MCF 10A (cell line): ENCODE measurements around the gene C7orf57. TPM values are rescaled to one million over a fixed set of nuclear protein-coding genes. Genes with fewer than 3 reads are reported as not detected.

Experiments
- BruUV-seq: library from RNA; stranded (reverse); fragments of 400-500 nt; replicated peaks from 2 replicates; lab custom pipeline; 2021; lab: Mats Ljungman, UMichigan
- CTCF ChIA-PET: fragments of 300-600 bp; sonication (Branson Sonifier 250); formaldehyde crosslinking; extraction: SDS; loops from one replicate; lab custom pipeline; 2021; ENCODE audit warnings: antibody characterized with exemption, inconsistent platforms; lab: Yijun Ruan, JAX
- POLR2A ChIA-PET: fragments of 300-600, 350-650 bp; sonication (Branson Sonifier 250); formaldehyde crosslinking; extraction: SDS; loops from one replicate; lab custom pipeline; 2020; ENCODE audit warnings: antibody characterized with exemption, inconsistent platforms; lab: Yijun Ruan, JAX
- DNase-seq: peaks from one replicate; pipeline ENCODE4 v3.0.0-alpha.2; 2018; ENCODE audit not compliant: unreplicated experiment
- H3K27ac Mint-ChIP-seq: one replicate; pipeline ENCODE4 v1.8.0; 2022; ENCODE audit warnings: mild to moderate bottlenecking, low read depth, mixed read lengths; ENCODE audit not compliant: unreplicated experiment
- H3K27me3 Mint-ChIP-seq: one replicate; pipeline ENCODE4 v1.8.0; 2022; ENCODE audit warnings: mixed read lengths; ENCODE audit not compliant: insufficient read depth, unreplicated experiment
- H3K36me3 Mint-ChIP-seq: one replicate; pipeline ENCODE4 v1.8.0; 2022; ENCODE audit warnings: mild to moderate bottlenecking, moderate library complexity, mixed read lengths; ENCODE audit not compliant: insufficient read depth, unreplicated experiment
- H3K4me1 Mint-ChIP-seq: one replicate; pipeline ENCODE4 v1.8.0; 2022; ENCODE audit warnings: mixed read lengths; ENCODE audit not compliant: insufficient read depth, unreplicated experiment
- H3K4me3 Mint-ChIP-seq: one replicate; pipeline ENCODE4 v1.8.0; 2022; ENCODE audit warnings: mild to moderate bottlenecking, moderate library complexity, mixed read lengths; ENCODE audit not compliant: unreplicated experiment
- H3K9me3 Mint-ChIP-seq: one replicate; pipeline ENCODE4 v1.8.0; 2022; ENCODE audit warnings: mixed read lengths; ENCODE audit not compliant: unreplicated experiment
- CTCF ChIP-seq: fragments of 200-600 bp; IDR thresholded peaks from one replicate; pipeline ENCODE4 v1.8.0; 2022; ENCODE audit warnings: antibody characterized with exemption, mild to moderate bottlenecking; ENCODE audit not compliant: unreplicated experiment
- intact Hi-C: fragments of 100-400 bp; cut with micrococcal nuclease; formaldehyde crosslinking; loops from 2 replicates; pipeline ENCODE4 v1.14.1; 2022
- total RNA-seq: library from RNA; stranded (reverse); gene quantifications from 2 replicates; pipeline ENCODE4 v1.2.3, GENCODE V29; 2022

The C7orf57 gene
- total RNA-seq, 1 experiment from 2014 or later, result 0.37 TPM

GRCh38 chr7:48097521-48098231 lies 62.3 kb downstream of the C7orf57 start:
- ChIA-PET CTCF (interaction anchor here (1.0 to 1.1 kb wide), 2 partner anchors 10 to 12 kb away, joined by 4 read pairs; no protein-coding TSS in a partner anchor), POLR2A (interaction anchor here (0.6 to 1.6 kb wide), 2 partner anchors 119 to 1103 kb away, joined by 4 read pairs; no protein-coding TSS in a partner anchor)
- H3K36me3 Mint-ChIP-seq, result peaks cover 80% of the 10 kb centered on the region
- no peak for TF ChIP-seq CTCF
- H3K4me1 Mint-ChIP-seq, result peaks cover 46% of the 10 kb centered on the region
- H3K9me3 Mint-ChIP-seq, result no peaks in the 10 kb centered on the region
- H3K27me3 Mint-ChIP-seq, result no peaks in the 10 kb centered on the region
- no peak for DNase-seq
- intact Hi-C loops, result no loop called here
- BruUV-seq, result no TSS peak
- H3K27ac Mint-ChIP-seq, result peak overlapping the region; percentile 67
- H3K4me3 Mint-ChIP-seq, result no peak overlapping the region

- TF ChIP-seq CTCF, result no peak
- Mint-ChIP-seq H3K36me3 (peaks cover 75% of the 10 kb centered on the region), H3K4me3 (no peak overlapping the region), H3K27me3 (no peaks in the 10 kb centered on the region), H3K27ac (peak overlapping the region; percentile 79), H3K9me3 (no peaks in the 10 kb centered on the region), H3K4me1 (peaks cover 46% of the 10 kb centered on the region)
- ChIA-PET POLR2A (interaction anchor here (0.7 to 1.6 kb wide), 2 partner anchors 120 to 261 kb away, joined by 3 to 4 read pairs; no protein-coding TSS in a partner anchor), CTCF (interaction anchor here (0.6 to 3.4 kb wide), 3 partner anchors 11 to 531 kb away, joined by 3 to 19 read pairs (median 3); no protein-coding TSS in a partner anchor)
- no TSS peak for BruUV-seq
- intact Hi-C loops, result no loop called here
- DNase-seq, result no peak
Measured at GRCh38 chr7:48098846-48099245, 63.5 kb downstream of the C7orf57 start.

GRCh38 chr7:48099781-48100180 lies 64.4 kb downstream of the C7orf57 start:
- CTCF ChIA-PET, result interaction anchor here (3.4 to 16.0 kb wide), 2 partner anchors 10 to 151 kb away, joined by 19 to 314 read pairs; partner anchors contain the start of gene PKD1L1
- peak overlapping the region; percentile 79 for H3K27ac Mint-ChIP-seq

More at GRCh38 chr7:48099781-48100180, 64.4 kb downstream of the C7orf57 start:
- peaks cover 40% of the 10 kb centered on the region for H3K4me1 Mint-ChIP-seq
- POLR2A ChIA-PET, result interaction anchor here (0.6 kb wide), 1 partner anchor 843 kb away, joined by 3 read pairs; no protein-coding TSS in a partner anchor
- no peak overlapping the region for H3K4me3 Mint-ChIP-seq
- no peak for DNase-seq
- H3K36me3 Mint-ChIP-seq, result peaks cover 71% of the 10 kb centered on the region
- intact Hi-C loops, result no loop called here
- no peaks in the 10 kb centered on the region for H3K27me3 Mint-ChIP-seq
- TF ChIP-seq CTCF, result no peak
- H3K9me3 Mint-ChIP-seq, result no peaks in the 10 kb centered on the region
- BruUV-seq, result no TSS peak
